Measurements from ENCODE around the gene SAMD4B. TPM values are rescaled to one million over a fixed set of nuclear protein-coding genes. Genes with fewer than 3 reads are reported as not detected.
A peak's percentile ranks its signal among the peaks of the same experiment; 100 is the strongest.

Gene SAMD4B
- total RNA-seq, 1 experiment from 2014 or later: 135 TPM

GRCh38 chr19:39304701-39305571 is 37.3 kb upstream of the SAMD4B start:
- Mint-ChIP-seq H3K27me3 (ENCODE audit: low read depth) (peaks cover 60% of the 10 kb centered on the region), H3K27ac (peak overlapping the region in 2 of 3 experiments; percentile 6 to 58; a peak in 1 of 7 replicates), H3K9me3 (no peaks in the 10 kb centered on the region), H3K4me3 (peak overlapping the region in 1 of 2 experiments; percentile 62; a peak in 3 of 5 replicates), H3K36me3 (ENCODE audit: insufficient read depth in 1 of 3, low read depth in 3 of 3) (no peaks in the 10 kb centered on the region), H3K4me1 (peaks cover 18 to 48% of the 10 kb centered on the region in 2 experiments)
- DNase-seq: no peak
- H3K79me2 ChIP-seq (ENCODE audit: insufficient read depth, low read length): no peaks in the 10 kb centered on the region
- H2BK20ac ChIP-seq (ENCODE audit: low read depth, low read length, poor library complexity, severe bottlenecking): no peak overlapping the region
- H4K20me1 ChIP-seq (ENCODE audit: control insufficient read depth, insufficient read depth, insufficient read length): no peaks in the 10 kb centered on the region
- no peak overlapping the region for H3K27ac ChIP-seq (ENCODE audit: insufficient read length, low read depth, low read length)
- H2AK5ac ChIP-seq (ENCODE audit: insufficient read length, low read length): no peak overlapping the region
- H4K5ac ChIP-seq (ENCODE audit: insufficient read length, low read depth, low read length): no peak overlapping the region
- TF ChIP-seq CTCF (conservative IDR thresholded peaks at IDR 0.05): no peak
- H3K9me3 ChIP-seq (ENCODE audit: control insufficient read depth, low read depth, low read length): no peaks in the 10 kb centered on the region
- H3K14ac ChIP-seq (ENCODE audit: insufficient read depth, low read length): no peak overlapping the region
- no peak overlapping the region for H4K91ac ChIP-seq (ENCODE audit: insufficient read length, low read depth, low read length)
- H3K56ac ChIP-seq (ENCODE audit: insufficient read length, low read depth, low read length): no peak overlapping the region
- no peak overlapping the region for H3K23ac ChIP-seq (ENCODE audit: insufficient read length, low read depth, low read length)
- no peak overlapping the region for H2BK120ac ChIP-seq (ENCODE audit: low read depth, low read length, poor library complexity, severe bottlenecking)
- WGBS (ENCODE audit: extremely low coverage, insufficient read length, low lambda C conversion rate): no CpG with 5 or more reads among the region's 6 CpGs
- no peaks in the 10 kb centered on the region for H3K4me1 ChIP-seq (ENCODE audit: insufficient read depth, low read length)
- no peak overlapping the region for H2BK15ac ChIP-seq (ENCODE audit: low read depth, low read length)
- peak overlapping the region; percentile 37 for H3K4me2 ChIP-seq (ENCODE audit: insufficient read depth, insufficient read length, low read length)
- H3K4ac ChIP-seq (ENCODE audit: low read depth, low read length): no peak overlapping the region
- H3K18ac ChIP-seq (ENCODE audit: insufficient read length, low read depth, low read length): no peak overlapping the region
- H3K27me3 ChIP-seq (ENCODE audit: insufficient read depth, low read length): no peaks in the 10 kb centered on the region; the same call in 1 of the 2 replicates
- no peak overlapping the region for H4K8ac ChIP-seq (replicated peaks; ENCODE audit: insufficient read length, low read depth, low read length)
- H2BK5ac ChIP-seq (ENCODE audit: insufficient read length, low read length): no peak overlapping the region
- H3K9ac ChIP-seq (ENCODE audit: extremely low read depth, insufficient read length, low read length): peak overlapping the region; percentile 1
- H2BK12ac ChIP-seq (ENCODE audit: insufficient read length, low read depth, low read length): no peak overlapping the region
- no peaks in the 10 kb centered on the region for H3K79me1 ChIP-seq (ENCODE audit: insufficient read depth, low read depth, low read length, poor library complexity, severe bottlenecking)
- no peak overlapping the region for H3T11ph ChIP-seq (ENCODE audit: low read length)
- H3K23me2 ChIP-seq (ENCODE audit: insufficient read length, low read depth, low read length, poor library complexity, severe bottlenecking): peaks cover 16% of the 10 kb centered on the region
- no peak overlapping the region for H2AFZ ChIP-seq (ENCODE audit: low read length)
